Kidney (tissue), 14 donors: ENCODE measurements around the gene PLK1. TPM values are rescaled to one million over a fixed set of nuclear protein-coding genes. Genes with fewer than 3 reads are reported as not detected.

Experiments
- DNase-seq, 5 donors: peaks; one replicate each; pipeline ENCODE4 v3.0.0-alpha.2; 2013 to 2020
- FAIRE-seq: peaks from 2 replicates; lab custom pipeline; 2012; peaks lifted over from hg19 to GRCh38; lab: Jason Lieb, UNC
- H3K27ac ChIP-seq, 2 donors: one replicate each; pipeline ENCODE4 v1.7.0; 2013; ENCODE audit warnings: low read depth in 2 of 2, low read length in 2 of 2, inconsistent platforms in 1 of 2
- H3K27me3 ChIP-seq: one replicate; pipeline ENCODE4 v1.7.1; 2013; ENCODE audit warnings: low read length, inconsistent platforms; ENCODE audit not compliant: control insufficient read depth, insufficient read depth
- H3K36me3 ChIP-seq, 3 donors: one replicate each; pipeline versions ENCODE4 v1.7.0 to v1.7.1; 2013; ENCODE audit warnings: low read length in 3 of 3, control low read depth in 1 of 3, inconsistent platforms in 1 of 3; ENCODE audit not compliant: insufficient read depth in 3 of 3, control insufficient read depth in 2 of 3
- H3K4me1 ChIP-seq, 3 donors: one replicate each; pipeline versions ENCODE4 v1.7.0 to v1.7.1; 2013; ENCODE audit warnings: low read length in 3 of 3, inconsistent platforms in 1 of 3, low read depth in 1 of 3; ENCODE audit not compliant: control insufficient read depth in 2 of 3, insufficient read depth in 2 of 3
- H3K4me3 ChIP-seq, 3 donors: one replicate each; pipeline versions ENCODE4 v1.7.0 to v1.8.1; 2013; ENCODE audit warnings: low read length in 3 of 3, control low read depth in 1 of 3, inconsistent platforms in 1 of 3
- H3K9ac ChIP-seq, 3 donors: one replicate each; pipeline versions ENCODE4 v1.7.0 to v1.7.1; 2013; ENCODE audit warnings: low read length in 3 of 3, control low read depth in 1 of 3, inconsistent platforms in 1 of 3
- H3K9me3 ChIP-seq, 3 donors: one replicate each; pipeline versions ENCODE4 v1.7.0 to v1.7.1; 2013; ENCODE audit warnings: low read length in 3 of 3, control low read depth in 1 of 3, inconsistent platforms in 1 of 3; ENCODE audit not compliant: control insufficient read depth in 2 of 3, insufficient read depth in 1 of 3
- intact Hi-C: fragments of 100-400 bp; cut with DNase I; formaldehyde crosslinking; loops from one replicate; pipeline ENCODE4 v1.11.1; 2022
- polyA plus RNA-seq: library from polyadenylated mRNA; stranded (reverse); fragments of 350-450 nt; fragmentation: Illumina TruSeq; extraction: RNeasy Lipid Tissue Mini Kit (QIAGEN cat#74804); gene quantifications from one replicate; pipeline ENCODE4 v1.2.3, GENCODE V29; 2014; ENCODE audit warnings: low read depth, low replicate concordance; ENCODE audit not compliant: insufficient read depth
- total RNA-seq: library from RNA; stranded (reverse); fragmentation: NEBNext Ultra II Directional; extraction: Animal tissue kit (Norgen Biotek cat#: 25700); gene quantifications from one replicate; pipeline ENCODE4 v1.2.1, GENCODE V29; 2021
- TF ChIP-seq, protein P1 (sequence below): IDR thresholded peaks from 3 replicates; pipeline ENCODE4 v1.5.1; 2012; ENCODE audit warnings: mild to moderate bottlenecking, moderate library complexity, borderline replicate concordance; ENCODE audit not compliant: insufficient read depth; ENCODE audit errors: extremely low read depth
- donor health status: control.
- donor health status: control.
- donor health status: control.
- donor health status: control.
- donor health status: control.
- donor health status: DM: yes; HTN: yes; CAD: no.
- donor health status: Normal renal cell carcinoma (clear cell type).

PLK1 gene
- total and polyA plus RNA-seq, 2 donors from 2014 or later: 0.71 to 2.5 TPM

DNA sequence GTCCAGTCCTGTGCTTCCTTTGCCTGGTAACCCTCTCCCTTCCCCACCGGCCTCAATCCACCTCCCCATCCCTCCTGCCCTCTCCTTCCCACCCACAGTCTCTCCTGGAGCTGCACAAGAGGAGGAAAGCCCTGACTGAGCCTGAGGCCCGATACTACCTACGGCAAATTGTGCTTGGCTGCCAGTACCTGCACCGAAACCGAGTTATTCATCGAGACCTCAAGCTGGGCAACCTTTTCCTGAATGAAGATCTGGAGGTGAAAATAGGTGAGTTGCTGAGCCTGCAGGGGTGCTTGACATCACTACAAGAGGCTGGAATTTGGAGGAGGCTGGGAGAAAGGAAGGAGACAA lies 1.3 kb downstream of the PLK1 start:
- Histone ChIP-seq H3K4me3 (peak overlapping the region in 1 of 3 donors; percentile 45), H3K9me3 (no peaks in the 10 kb centered on the region), H3K27me3 (no peaks in the 10 kb centered on the region), H3K4me1 (peaks cover 0 to 7% (median 0%) of the 10 kb centered on the region in 3 donors), H3K36me3 (peaks cover 5 to 18% (median 5%) of the 10 kb centered on the region in 3 donors), H3K27ac (no peak overlapping the region), H3K9ac (no peak overlapping the region)
- no peak for DNase-seq
- intact Hi-C loops: no loop called here
- TF ChIP-seq, protein P1, sequence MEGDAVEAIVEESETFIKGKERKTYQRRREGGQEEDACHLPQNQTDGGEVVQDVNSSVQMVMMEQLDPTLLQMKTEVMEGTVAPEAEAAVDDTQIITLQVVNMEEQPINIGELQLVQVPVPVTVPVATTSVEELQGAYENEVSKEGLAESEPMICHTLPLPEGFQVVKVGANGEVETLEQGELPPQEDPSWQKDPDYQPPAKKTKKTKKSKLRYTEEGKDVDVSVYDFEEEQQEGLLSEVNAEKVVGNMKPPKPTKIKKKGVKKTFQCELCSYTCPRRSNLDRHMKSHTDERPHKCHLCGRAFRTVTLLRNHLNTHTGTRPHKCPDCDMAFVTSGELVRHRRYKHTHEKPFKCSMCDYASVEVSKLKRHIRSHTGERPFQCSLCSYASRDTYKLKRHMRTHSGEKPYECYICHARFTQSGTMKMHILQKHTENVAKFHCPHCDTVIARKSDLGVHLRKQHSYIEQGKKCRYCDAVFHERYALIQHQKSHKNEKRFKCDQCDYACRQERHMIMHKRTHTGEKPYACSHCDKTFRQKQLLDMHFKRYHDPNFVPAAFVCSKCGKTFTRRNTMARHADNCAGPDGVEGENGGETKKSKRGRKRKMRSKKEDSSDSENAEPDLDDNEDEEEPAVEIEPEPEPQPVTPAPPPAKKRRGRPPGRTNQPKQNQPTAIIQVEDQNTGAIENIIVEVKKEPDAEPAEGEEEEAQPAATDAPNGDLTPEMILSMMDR: no peak
- FAIRE-seq: no peak

DNA sequence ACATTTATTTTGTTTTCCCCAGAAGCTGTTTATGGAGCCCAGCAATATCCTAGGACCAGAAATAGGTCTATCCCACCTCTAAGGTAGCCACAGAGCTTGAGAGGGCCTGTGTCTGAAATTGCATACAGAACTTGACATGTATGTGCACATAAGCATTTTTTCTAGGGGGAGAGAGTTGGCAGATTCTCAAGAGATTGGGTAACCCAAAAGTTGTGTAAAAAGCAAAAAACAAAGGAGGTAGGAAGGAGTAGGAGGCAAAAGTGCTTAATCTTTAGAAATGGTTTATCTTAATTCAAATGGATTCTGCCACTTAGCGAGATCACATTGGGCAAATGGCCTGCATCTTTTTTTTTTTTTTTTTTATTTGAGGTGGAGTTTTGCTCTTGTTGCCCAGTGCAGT lies 3.5 kb downstream of the PLK1 start:
- no peak for DNase-seq
- Histone ChIP-seq H3K27me3 (no peaks in the 10 kb centered on the region), H3K9me3 (no peaks in the 10 kb centered on the region), H3K4me1 (peaks cover 0 to 7% (median 0%) of the 10 kb centered on the region in 3 donors), H3K9ac (no peak overlapping the region), H3K27ac (no peak overlapping the region), H3K36me3 (peaks cover 5 to 22% (median 5%) of the 10 kb centered on the region in 3 donors), H3K4me3 (no peak overlapping the region)
- TF ChIP-seq, protein P1: no peak
- intact Hi-C loops: no loop called here
- no peak for FAIRE-seq

DNA sequence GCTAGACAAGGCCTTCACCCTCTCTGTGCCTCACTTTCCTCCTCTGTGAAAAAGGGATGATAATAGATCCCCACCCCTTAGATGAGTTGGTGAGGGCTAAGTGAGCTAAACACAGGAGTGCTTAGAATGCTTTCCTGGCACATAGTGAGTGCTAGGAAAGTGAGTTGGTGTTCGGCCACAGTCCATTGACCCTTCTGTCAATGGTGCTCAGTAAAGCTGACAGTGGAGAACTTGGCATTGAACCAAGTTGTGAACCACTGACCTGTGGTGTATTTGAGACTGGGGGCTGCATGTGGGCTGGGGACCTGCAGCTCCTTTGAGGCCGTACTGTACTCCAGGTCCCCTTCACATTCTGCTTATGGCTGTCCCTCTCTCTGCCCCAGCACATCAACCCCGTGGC lies 4.8 kb downstream of the PLK1 start:
- H3K9ac ChIP-seq: no peak overlapping the region
- H3K4me1 ChIP-seq: peaks cover 0 to 5% (median 0%) of the 10 kb centered on the region in 3 donors
- TF ChIP-seq, protein P1: no peak
- no peak overlapping the region for H3K27ac ChIP-seq
- FAIRE-seq (no peak), DNase-seq (no peak)
- H3K36me3 ChIP-seq: peaks cover 5 to 34% (median 7%) of the 10 kb centered on the region in 3 donors
- no peaks in the 10 kb centered on the region for H3K27me3 ChIP-seq
- intact Hi-C loops: no loop called here
- no peak overlapping the region for H3K4me3 ChIP-seq
- H3K9me3 ChIP-seq: no peaks in the 10 kb centered on the region
